ELR (cell line): Measurements from ENCODE around the gene NUPR1.
"Not testable (repeated sequence)": the region's sequence is repeated elsewhere in the genome, so short reads cannot be mapped to it uniquely, and the experiment has no call there.

Experiments
- DNase-seq: peaks from one replicate; pipeline ENCODE4 v3.0.0-alpha.2; 2015; ENCODE audit warnings: low read depth

NUPR1 gene

GRCh38 chr16:28526201-28527099 lies 12.3 kb downstream of the NUPR1 start:
- DNase-seq = no peak

DNA sequence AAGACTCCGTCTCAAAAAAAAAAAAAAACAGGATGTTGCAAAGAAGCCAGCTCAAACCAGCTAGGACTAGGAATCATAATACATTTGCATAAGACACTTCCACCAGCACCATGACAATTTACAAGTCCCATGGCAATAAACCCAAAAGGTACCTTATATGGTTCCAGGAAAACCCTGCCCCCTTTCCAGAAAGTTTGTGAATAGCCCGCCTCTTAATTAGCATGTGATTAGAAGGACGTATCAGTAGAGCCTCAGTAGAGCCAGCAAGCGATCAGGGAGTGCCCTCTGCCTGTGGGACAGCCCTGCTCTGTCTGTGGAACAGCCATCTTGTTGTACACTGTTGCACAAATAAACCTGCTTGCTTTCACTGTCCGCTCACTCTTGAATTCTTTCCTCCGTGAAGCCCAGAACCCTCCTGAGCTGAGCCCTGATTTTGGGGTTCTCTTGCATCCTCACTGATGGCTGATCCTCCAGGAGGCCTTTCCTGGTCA lies 14.0 kb downstream of the NUPR1 start:
- no peak for DNase-seq

GRCh38 chr16:28522792-28523191 lies 16.0 kb downstream of the NUPR1 start:
- DNase-seq = no peak

GRCh38 chr16:28521436-28521835 lies 17.3 kb downstream of the NUPR1 start:
- no peak for DNase-seq

GRCh38 chr16:28520672-28521071 lies 18.1 kb downstream of the NUPR1 start:
- DNase-seq = no peak

- DNase-seq = no peak
Measured at GRCh38 chr16:28514246-28514645, 24.5 kb downstream of the NUPR1 start.

GRCh38 chr16:28513484-28514181 lies 25.1 kb downstream of the NUPR1 start:
- no peak for DNase-seq

- no peak for DNase-seq
Measured at GRCh38 chr16:28511801-28512789, 26.7 kb downstream of the NUPR1 start.

GRCh38 chr16:28511031-28511430 lies 27.7 kb downstream of the NUPR1 start:
- DNase-seq = no peak

GRCh38 chr16:28505489-28506137 lies 33.2 kb downstream of the NUPR1 start:
- no peak for DNase-seq

DNA sequence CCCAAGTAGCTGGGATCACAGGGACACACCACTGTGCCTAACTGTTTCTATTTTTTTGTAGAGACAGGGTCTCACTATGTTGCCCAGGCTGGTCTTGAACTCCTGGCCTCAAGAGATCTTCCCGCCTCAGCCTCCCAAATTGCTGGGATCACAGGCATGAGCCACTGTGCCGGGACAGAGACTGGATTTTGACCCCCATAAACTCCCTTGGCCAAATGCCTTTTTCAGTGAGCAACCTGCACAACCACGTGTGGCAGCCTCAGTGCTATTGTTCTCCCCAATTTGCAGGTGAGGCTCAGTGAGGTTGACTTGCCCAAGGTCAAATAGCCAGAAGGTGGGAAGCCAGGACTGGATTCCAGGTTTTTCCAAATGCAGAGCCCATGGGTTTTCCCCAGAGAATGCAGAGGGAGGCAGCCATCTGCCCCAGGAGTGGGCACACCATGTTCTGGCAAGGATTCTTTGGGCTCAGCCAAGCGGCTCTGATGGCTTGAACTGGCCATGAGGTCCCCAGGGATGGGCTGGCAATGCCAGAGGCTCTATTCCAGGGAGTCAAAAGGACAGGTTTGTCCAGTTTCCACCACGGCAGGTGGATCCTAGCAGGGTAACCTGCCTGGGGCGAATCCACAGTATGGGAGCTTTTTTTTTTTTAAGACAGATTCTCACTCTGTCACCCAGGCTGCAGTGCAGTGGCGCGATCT lies 33.9 kb downstream of the NUPR1 start:
- DNase-seq = no peak

GRCh38 chr16:28503470-28504259 lies 35.1 kb downstream of the NUPR1 start:
- peak; percentile 28 for DNase-seq

- no peak for DNase-seq
Measured at GRCh38 chr16:28502290-28502689, 36.5 kb downstream of the NUPR1 start.

- DNase-seq = no peak
Measured at GRCh38 chr16:28501258-28502232, 37.2 kb downstream of the NUPR1 start.

DNA sequence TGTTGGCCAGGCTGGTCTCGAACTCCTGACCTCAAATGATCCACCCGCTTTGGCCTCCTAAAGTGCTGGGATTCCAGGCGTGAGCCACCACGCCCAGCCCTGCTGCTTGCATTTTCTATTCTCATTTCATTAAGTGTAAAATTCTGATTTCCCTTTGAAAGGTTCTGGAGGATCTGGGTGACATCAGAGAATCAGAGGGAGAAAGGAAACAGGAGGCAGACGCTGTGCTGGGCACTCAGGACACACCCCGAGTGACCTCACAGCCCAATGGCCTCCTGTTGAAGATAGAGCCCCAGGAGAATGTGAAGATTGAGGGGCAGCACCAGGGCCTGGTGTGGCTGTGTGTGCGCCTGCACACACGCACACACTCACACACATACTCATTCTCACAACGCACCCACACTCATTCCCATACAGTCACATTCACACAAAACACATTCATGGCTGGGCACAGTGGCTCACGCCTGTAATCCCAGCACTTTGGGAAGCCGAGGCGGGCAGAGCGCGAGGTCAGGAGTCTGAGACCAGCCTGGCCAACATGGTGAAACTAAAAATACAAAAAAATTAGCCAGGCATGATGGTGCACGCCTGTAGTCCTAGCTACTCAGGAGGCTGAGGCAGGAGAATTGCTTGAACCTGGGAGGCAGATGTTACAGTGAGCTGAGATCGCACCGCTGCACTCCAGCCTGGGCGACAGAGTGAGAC lies 38.1 kb downstream of the NUPR1 start:
- DNase-seq = not testable (repeated sequence)

GRCh38 chr16:28499854-28500253 lies 38.9 kb downstream of the NUPR1 start:
- DNase-seq = no peak

GRCh38 chr16:28498666-28499381 lies 40.0 kb downstream of the NUPR1 start:
- DNase-seq = no peak
